Endothelial cell of umbilical vein (primary cell): ENCODE data around the gene NPFFR1. TPM values are rescaled to one million over a fixed set of nuclear protein-coding genes. Genes with fewer than 3 reads are reported as not detected.

Experiments
- BruUV-seq: library from RNA; stranded (reverse); fragments of 400-500 nt; replicated peaks from 2 replicates; lab custom pipeline; 2021; lab: Mats Ljungman, UMichigan
- CTCF ChIA-PET: fragments of 300-600, 350-600 bp; sonication (Branson Sonifier 250); formaldehyde crosslinking; loops from one replicate; lab custom pipeline; 2021; ENCODE audit warnings: antibody characterized with exemption, inconsistent platforms; lab: Charles Lee
- POLR2A ChIA-PET: fragments of 300-600, 350-600 bp; sonication (Branson Sonifier 250); formaldehyde crosslinking; loops from one replicate; lab custom pipeline; 2021; ENCODE audit warnings: antibody characterized with exemption, inconsistent platforms; lab: Charles Lee
- DNase-seq: peaks from one replicate; pipeline ENCODE4 v3.0.0-alpha.2; 2011; ENCODE audit warnings: low read depth, low spot score
- FAIRE-seq: peaks from 2 replicates; lab custom pipeline; 2011; peaks lifted over from hg19 to GRCh38; lab: Jason Lieb, UNC
- H2AFZ ChIP-seq: 2 replicates; pipeline ENCODE4 v1.6.0; 2012; ENCODE audit warnings: low read depth, low read length, control low read depth, inconsistent platforms
- H3K27ac ChIP-seq: 2 replicates; pipeline ENCODE4 v1.5.1; 2011; ENCODE audit warnings: low read depth, mild to moderate bottlenecking, control low read depth, low read length, moderate library complexity; ENCODE audit not compliant: insufficient read depth
- H3K27me3 ChIP-seq, 2 experiments: 2 replicates each; pipeline versions ENCODE4 v1.6.0 to v1.6.1; 2011; ENCODE audit warnings: low read length in 2 of 2, mixed read lengths in 1 of 2; ENCODE audit not compliant: control insufficient read depth in 2 of 2, insufficient read depth in 2 of 2
- H3K36me3 ChIP-seq, 2 experiments: 2 replicates in 1 of 2; 3 replicates in 1 of 2; pipeline ENCODE4 v1.5.1; 2011; ENCODE audit warnings: low read length in 2 of 2, mild to moderate bottlenecking in 1 of 2, moderate library complexity in 1 of 2; ENCODE audit not compliant: control insufficient read depth in 2 of 2, insufficient read depth in 2 of 2; ENCODE audit errors: extremely low read depth in 1 of 2
- H3K4me1 ChIP-seq: 3 replicates; pipeline ENCODE4 v1.5.1; 2011; ENCODE audit warnings: mild to moderate bottlenecking, low read length; ENCODE audit not compliant: control insufficient read depth, insufficient read depth; ENCODE audit errors: extremely low read depth
- H3K4me2 ChIP-seq: 2 replicates; pipeline ENCODE4 v1.6.1; 2011; ENCODE audit warnings: low read length, control low read depth, mixed read lengths; ENCODE audit not compliant: insufficient read depth
- H3K4me3 ChIP-seq, 3 experiments: fragments of 200-600 bp in 1 of 3; sonication (generic), shearing (Covaris generic) in 1 of 3; replicated peaks in 1 of 3; 2 replicates each; pipeline ENCODE4 v1.5.1; 2011 to 2016; ENCODE audit warnings: control low read depth in 3 of 3, low read length in 3 of 3, mild to moderate bottlenecking in 2 of 3, inconsistent platforms in 1 of 3, low read depth in 1 of 3, moderate library complexity in 1 of 3; ENCODE audit not compliant: insufficient read depth in 1 of 3
- H3K79me2 ChIP-seq: 2 replicates; pipeline ENCODE4 v1.6.0; 2012; ENCODE audit warnings: low read length, inconsistent platforms; ENCODE audit not compliant: control insufficient read depth, insufficient read depth
- H3K9ac ChIP-seq: replicated peaks from 2 replicates; pipeline ENCODE3; 2011; ENCODE audit warnings: low read length, control low read depth; ENCODE audit not compliant: insufficient read depth; ENCODE audit errors: extremely low read depth
- H3K9me1 ChIP-seq: replicated peaks from 3 replicates; pipeline ENCODE4 v1.6.0; 2011; ENCODE audit warnings: mild to moderate bottlenecking, low read length; ENCODE audit not compliant: control insufficient read depth, insufficient read depth; ENCODE audit errors: extremely low read depth
- H3K9me3 ChIP-seq: replicated peaks from 2 replicates; pipeline ENCODE4 v1.5.1; 2012; ENCODE audit warnings: low read length, inconsistent platforms; ENCODE audit not compliant: control insufficient read depth, insufficient read depth
- H4K20me1 ChIP-seq: replicated peaks from 2 replicates; pipeline ENCODE3; 2011; ENCODE audit warnings: mild to moderate bottlenecking, low read length; ENCODE audit not compliant: control insufficient read depth, insufficient read depth; ENCODE audit errors: extremely low read depth
- CTCF ChIP-seq, 2 donors: IDR thresholded peaks; 1 replicate in 1 of 2; 2 replicates in 1 of 2; pipeline ENCODE4 v1.5.1; 2011; ENCODE audit warnings: low read length in 2 of 2, mild to moderate bottlenecking in 2 of 2, moderate library complexity in 2 of 2, control low read depth in 1 of 2, inconsistent platforms in 1 of 2, low read depth in 1 of 2; ENCODE audit not compliant: insufficient read depth in 1 of 2; ENCODE audit errors: extremely low read depth in 1 of 2
- EZH2 ChIP-seq: IDR thresholded peaks from 2 replicates; pipeline ENCODE4 v1.6.1; 2012; ENCODE audit warnings: borderline replicate concordance, low read depth, mild to moderate bottlenecking, moderate library complexity, low read length, inconsistent platforms; ENCODE audit not compliant: severe bottlenecking
- FOS ChIP-seq: IDR thresholded peaks from 2 replicates; pipeline ENCODE4 v1.6.1; 2011; ENCODE audit warnings: mild to moderate bottlenecking, low read length, moderate library complexity, borderline replicate concordance; ENCODE audit not compliant: insufficient read depth
- GATA2 ChIP-seq: IDR thresholded peaks from 2 replicates; pipeline ENCODE4 v1.7.0; 2011; ENCODE audit warnings: low read depth, mild to moderate bottlenecking, moderate library complexity, mixed read lengths, low read length; ENCODE audit not compliant: insufficient read length, insufficient read depth
- JUN ChIP-seq: IDR thresholded peaks from 2 replicates; pipeline ENCODE4 v1.6.1; 2011; ENCODE audit warnings: borderline replicate concordance, low read depth; ENCODE audit not compliant: insufficient read length, insufficient read depth
- MAX ChIP-seq: IDR thresholded peaks from 2 replicates; pipeline ENCODE4 v1.6.1; 2011; ENCODE audit not compliant: insufficient read depth, insufficient read length
- MYC ChIP-seq: IDR thresholded peaks from one replicate; pipeline ENCODE4 v1.6.1; 2011; ENCODE audit warnings: mild to moderate bottlenecking, low read depth, low read length
- POLR2A ChIP-seq: IDR thresholded peaks from 2 replicates; pipeline ENCODE4 v1.6.1; 2012; ENCODE audit warnings: low read depth, mild to moderate bottlenecking, control low read depth, low read length
- POLR2AphosphoS5 ChIP-seq: IDR thresholded peaks from 2 replicates; pipeline ENCODE4 v1.6.1; 2012; ENCODE audit warnings: low read depth, mild to moderate bottlenecking, control low read depth, low read length, moderate library complexity; ENCODE audit not compliant: insufficient read depth
- dilution Hi-C: fragments of 300-500 bp; cut with MboI; formaldehyde crosslinking; loops from one replicate; pipeline ENCODE4 v1.15.0; 2019; ENCODE audit warnings: low sequenced_read_pairs; ENCODE audit not compliant: extremely low pct_ligation_motif_present
- intact Hi-C: fragments of 100-400 bp; cut with micrococcal nuclease; formaldehyde crosslinking; loops from one replicate; pipeline ENCODE4 v1.10.0; 2022
- polyA plus RNA-seq, 4 experiments: library from polyadenylated mRNA; depleted of rRNA in 3 of 4; stranded (reverse) in 3 of 4; unstranded in 1 of 4; fragments of >200 nt; gene quantifications; 2 replicates each; pipeline versions ENCODE4 v1.2.1 to v1.2.3, GENCODE V29; 2011 to 2012; ENCODE audit warnings: missing spikeins in 1 of 4
- total RNA-seq: library from RNA; stranded (reverse); gene quantifications from 2 replicates; pipeline ENCODE4 v1.2.3, GENCODE V29; 2021

NPFFR1 gene
- total and polyA plus RNA-seq, 2 donors (not counting 3 experiments of a cell fraction or from before 2014, with no cell fraction given), result not detected

GRCh38 chr10:70250961-70251680, 32.7 kb downstream of the NPFFR1 start:
- H3K4me3 ChIP-seq, result no peak overlapping the region
- ChIA-PET POLR2A (no interaction called here), CTCF (interaction anchor here (0.8 to 1.6 kb wide), 4 partner anchors 17 to 210 kb away, joined by 4 read pairs; no protein-coding TSS in a partner anchor)
- TF ChIP-seq JUN, result no peak
- no peak for TF ChIP-seq EZH2
- no peak for TF ChIP-seq CTCF (IDR thresholded peaks at IDR 0.05; ENCODE audit: extremely low read depth in 1 of 2, insufficient read depth in 1 of 2, low read depth in 1 of 2, low read length in 2 of 2)
- no peak for TF ChIP-seq POLR2A
- no peak for TF ChIP-seq FOS
- TF ChIP-seq GATA2, result no peak
- no peak for TF ChIP-seq MYC
- TF ChIP-seq POLR2AphosphoS5, result no peak
- TF ChIP-seq MAX, result no peak
- H4K20me1 ChIP-seq, result no peaks in the 10 kb centered on the region
- no peaks in the 10 kb centered on the region for H3K79me2 ChIP-seq
- no peak overlapping the region for H2AFZ ChIP-seq
- no peaks in the 10 kb centered on the region for H3K36me3 ChIP-seq
- no TSS peak for BruUV-seq
- H3K9ac ChIP-seq, result no peak overlapping the region
- DNase-seq (no peak), FAIRE-seq (no peak)
- intact Hi-C loops (no loop called here), dilution Hi-C loops (no loop called here)
- no peak overlapping the region for H3K27ac ChIP-seq
- H3K4me1 ChIP-seq, result peaks cover 3% of the 10 kb centered on the region
- no peaks in the 10 kb centered on the region for H3K9me1 ChIP-seq
- H3K27me3 ChIP-seq, result peaks cover 47 to 67% of the 10 kb centered on the region in 2 experiments
- no peaks in the 10 kb centered on the region for H3K9me3 ChIP-seq
- H3K4me2 ChIP-seq, result no peak overlapping the region
